ENCODE measurements around the gene JUP.
"Not testable (repeated sequence)": the region's sequence is repeated elsewhere in the genome, so short reads cannot be mapped to it uniquely, and the experiment has no call there.

Gene JUP

GRCh38 chr17:41779954-41780353 lies 6.6 kb downstream of the JUP start:
- ATAC-seq, result no peak
- TF ChIP-seq TSHZ2 (CRISPR knock-in tag; IDR thresholded peaks at IDR 0.05) (no peak), CREB5 (CRISPR knock-in tag; IDR thresholded peaks at IDR 0.05; ENCODE audit: low read depth) (no peak), POU6F1 (CRISPR knock-in tag; IDR thresholded peaks at IDR 0.05; ENCODE audit: borderline replicate concordance, low read depth) (no peak), OSR1 (CRISPR knock-in tag; IDR thresholded peaks at IDR 0.05) (no peak), ZNF565 (CRISPR knock-in tag; conservative IDR thresholded peaks at IDR 0.05; ENCODE audit: low read depth) (no peak), CSRNP3 (CRISPR knock-in tag; IDR thresholded peaks at IDR 0.05) (no peak), BACH2 (CRISPR knock-in tag; IDR thresholded peaks at IDR 0.05; ENCODE audit: borderline replicate concordance) (no peak)

- ATAC-seq, result peak; percentile 90
- TF ChIP-seq ARNTL (CRISPR knock-in tag; IDR thresholded peaks at IDR 0.05; ENCODE audit: borderline replicate concordance, low read depth) (no peak), PATZ1 (CRISPR knock-in tag; IDR thresholded peaks at IDR 0.05; ENCODE audit: borderline replicate concordance) (0 out of 2 replicates have a peak, but pooled peaks have one; percentile 47)
Measured at GRCh38 chr17:41777574-41778188, 8.8 kb downstream of the JUP start.

GRCh38 chr17:41777157-41777573 lies 9.3 kb downstream of the JUP start:
- TF ChIP-seq GLIS3 (CRISPR knock-in tag; IDR thresholded peaks at IDR 0.05) (0 out of 2 replicates have a peak, but pooled peaks have one; percentile 44), OSR1 (CRISPR knock-in tag; IDR thresholded peaks at IDR 0.05) (no peak), BACH2 (CRISPR knock-in tag; IDR thresholded peaks at IDR 0.05; ENCODE audit: borderline replicate concordance) (no peak), TSHZ2 (CRISPR knock-in tag; IDR thresholded peaks at IDR 0.05) (0 out of 2 replicates have a peak, but pooled peaks have one; percentile 16), CSRNP3 (CRISPR knock-in tag; IDR thresholded peaks at IDR 0.05) (no peak)
- ATAC-seq, result peak; percentile 76

GRCh38 chr17:41776262-41776900 lies 10.1 kb downstream of the JUP start:
- ATAC-seq, result not testable (repeated sequence)
